CD4-positive, alpha-beta T cell treated with Interferon alpha-2 for 1 hour (primary cell): ENCODE measurements around the gene SLC22A14.
A peak's percentile ranks its signal among the peaks of the same experiment; 100 is the strongest.
"Not testable (repeated sequence)": the region's sequence is repeated elsewhere in the genome, so short reads cannot be mapped to it uniquely, and the experiment has no call there.

ENCODE experiments used
- DNase-seq, 2 donors: peaks; one replicate each; pipeline ENCODE4 v3.0.0-alpha.2; 2020 to 2022

The SLC22A14 gene

GRCh38 chr3:38271553-38271952 is 10.5 kb upstream of the SLC22A14 start:
- no peak for DNase-seq

GRCh38 chr3:38274864-38275649 is 7.0 kb upstream of the SLC22A14 start:
- DNase-seq = no peak

- DNase-seq = no peak
These were observed 6.4 kb upstream of the SLC22A14 start for GRCh38 chr3:38275658-38276057.

- DNase-seq = no peak
These were observed 5.8 kb upstream of the SLC22A14 start for GRCh38 chr3:38276081-38276916.

- no peak for DNase-seq
These were observed 5.0 kb upstream of the SLC22A14 start for GRCh38 chr3:38276917-38277630.

- DNase-seq = no peak
These were observed 3.3 kb upstream of the SLC22A14 start for GRCh38 chr3:38278841-38279240.

- DNase-seq = no peak
These were observed 2.0 kb downstream of the SLC22A14 start for GRCh38 chr3:38283810-38284755.

- no peak for DNase-seq
These were observed 2.7 kb downstream of the SLC22A14 start for GRCh38 chr3:38284756-38285150.

GRCh38 chr3:38289286-38290217 is 7.5 kb downstream of the SLC22A14 start:
- DNase-seq = not testable (repeated sequence)

GRCh38 chr3:38297053-38297452 is 15.0 kb downstream of the SLC22A14 start:
- not testable (repeated sequence) for DNase-seq

- no peak for DNase-seq
These were observed 15.4 kb downstream of the SLC22A14 start for GRCh38 chr3:38297537-38297936.

GRCh38 chr3:38297947-38298711 is 16.0 kb downstream of the SLC22A14 start:
- DNase-seq = peak in 1 of 2 donors; percentile 17

- DNase-seq = no peak
These were observed 24.8 kb downstream of the SLC22A14 start for GRCh38 chr3:38306941-38307340.

GRCh38 chr3:38307599-38307998 is 25.5 kb downstream of the SLC22A14 start:
- no peak for DNase-seq

GRCh38 chr3:38308456-38308855 is 26.4 kb downstream of the SLC22A14 start:
- DNase-seq = no peak

- DNase-seq = no peak
These were observed 29.4 kb downstream of the SLC22A14 start for GRCh38 chr3:38311476-38311875.

- DNase-seq = no peak
These were observed 29.8 kb downstream of the SLC22A14 start for GRCh38 chr3:38311941-38312340.

GRCh38 chr3:38312356-38312755 is 30.3 kb downstream of the SLC22A14 start:
- DNase-seq = no peak

- no peak for DNase-seq
These were observed 31.2 kb downstream of the SLC22A14 start for GRCh38 chr3:38313263-38313662.

GRCh38 chr3:38313695-38314094 is 31.6 kb downstream of the SLC22A14 start:
- DNase-seq = no peak
